Suprapubic skin (tissue), 3 donors: ENCODE results near the gene SLC30A3.
A peak's percentile ranks its signal among the peaks of the same experiment; 100 is the strongest.

Experiments used
- CTCF ChIP-seq, 2 donors: fragments of 200-600 bp in 1 of 2; fragments of 450-650 bp in 1 of 2; sonication (generic) in 1 of 2; IDR thresholded peaks; one replicate each; pipeline ENCODE4 v1.5.1; 2016 to 2019; ENCODE audit warnings: antibody characterized with exemption in 2 of 2, mild to moderate bottlenecking in 1 of 2, moderate library complexity in 1 of 2
- POLR2A ChIP-seq, 2 donors: fragments of 450-650 bp; IDR thresholded peaks; one replicate each; pipeline ENCODE4 v1.6.1; 2017; ENCODE audit warnings: antibody characterized with exemption in 2 of 2, mild to moderate bottlenecking in 2 of 2, moderate library complexity in 2 of 2

GRCh38 chr2:27264753-27265535 lies 2.1 kb upstream of the SLC30A3 start:
- TF ChIP-seq CTCF (IDR thresholded peaks at IDR 0.05) (peak in 1 of 2 donors; percentile 20), POLR2A (IDR thresholded peaks at IDR 0.05) (no peak)
